GM21529 (cell line): ENCODE measurements around the gene ELF4.

Experiments
- ATAC-seq: cut with Tn5 transposase; IDR thresholded peaks from one replicate; pipeline ENCODE4 v1.9.1; 2021; ENCODE audit not compliant: unreplicated experiment

The ELF4 gene

DNA sequence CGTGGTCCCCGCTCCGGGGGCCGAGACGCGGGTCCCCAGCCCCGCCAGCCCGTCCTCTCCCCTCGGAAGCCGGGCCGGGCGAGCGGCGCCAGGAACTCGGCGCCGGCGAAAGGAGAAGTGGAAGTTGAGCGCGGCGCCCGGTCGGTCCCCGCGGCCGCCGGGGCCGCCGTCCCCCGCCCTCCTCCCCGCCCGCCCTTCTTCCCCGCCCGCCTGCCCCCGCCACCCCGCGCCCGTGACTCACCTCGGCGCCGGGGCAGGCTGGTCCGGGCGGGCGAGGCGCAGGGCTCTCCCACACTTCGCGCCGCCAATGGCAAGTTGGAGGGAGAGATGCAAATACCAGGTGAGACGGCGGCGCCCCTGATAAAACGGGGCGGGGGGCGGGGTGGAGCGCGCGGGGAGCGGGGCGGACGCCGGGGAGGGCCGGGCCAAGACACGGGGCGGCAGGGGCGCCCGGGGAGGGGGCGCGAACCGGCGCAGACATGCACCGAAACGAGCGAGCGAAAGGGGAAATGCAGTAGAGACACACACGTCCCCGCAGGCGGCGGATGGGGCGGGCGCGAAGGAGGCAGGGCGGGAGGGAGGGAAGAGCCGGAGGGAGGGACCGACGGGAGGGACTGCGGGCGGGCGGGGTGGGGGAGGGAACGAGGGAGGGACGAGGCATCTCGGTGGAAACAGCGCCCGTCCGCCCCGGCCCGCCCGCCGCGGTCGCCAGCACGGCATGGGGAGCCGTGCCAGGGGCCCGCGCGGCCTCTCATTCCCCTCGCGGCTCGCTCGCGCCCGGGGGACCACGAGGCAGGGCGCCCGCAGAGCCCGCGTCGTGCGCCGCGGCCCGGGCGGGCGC, at the start of gene ELF4:
Gene ELF4 (minus strand): TSS at position 119 of the 841 bp plus-strand sequence. CDS start 29,167 bp downstream, outside the sequence.
- peak; percentile 37 for ATAC-seq

DNA sequence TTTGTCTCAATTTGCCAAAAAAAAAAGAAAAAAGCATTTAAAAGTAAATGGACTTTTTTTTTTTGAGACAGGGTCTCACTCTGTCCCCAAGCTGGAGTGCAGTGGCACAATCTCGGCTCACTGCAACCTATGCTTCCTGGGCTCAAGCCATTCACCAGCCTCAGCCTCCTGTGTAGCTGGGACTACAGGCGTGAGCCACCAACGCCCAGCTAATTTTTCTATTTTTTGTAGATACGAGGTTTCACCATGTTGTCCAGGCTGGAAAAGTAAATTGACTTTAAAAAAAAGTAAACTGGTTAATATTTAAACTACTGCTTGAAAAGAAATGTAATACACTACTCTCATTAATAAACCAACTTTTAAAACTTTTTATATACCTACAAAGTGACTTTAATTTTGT, 49.5 kb upstream of the ELF4 start:
- no peak for ATAC-seq

DNA sequence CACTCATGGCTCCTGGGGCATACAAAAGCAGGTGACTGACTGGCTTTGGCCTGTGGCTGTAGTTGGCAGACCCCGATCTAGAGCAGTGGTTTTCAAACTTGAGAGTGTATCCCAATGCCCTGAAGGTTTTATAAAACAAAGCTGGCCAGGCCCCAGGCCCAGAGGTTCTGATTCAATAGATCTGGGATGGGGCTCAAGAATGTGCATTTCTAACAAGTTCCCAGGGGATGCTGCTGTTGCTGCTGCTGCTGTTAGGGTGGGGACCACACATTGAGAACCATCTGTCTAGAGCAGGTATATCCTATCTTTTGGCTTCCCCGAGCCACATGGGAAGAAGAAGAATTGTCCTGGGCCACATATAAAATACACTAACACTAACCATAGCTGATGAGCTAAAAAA, 48.0 kb upstream of the ELF4 start:
- no peak for ATAC-seq

GRCh38 chrX:130155564-130155963, 45.3 kb upstream of the ELF4 start:
- no peak for ATAC-seq

DNA sequence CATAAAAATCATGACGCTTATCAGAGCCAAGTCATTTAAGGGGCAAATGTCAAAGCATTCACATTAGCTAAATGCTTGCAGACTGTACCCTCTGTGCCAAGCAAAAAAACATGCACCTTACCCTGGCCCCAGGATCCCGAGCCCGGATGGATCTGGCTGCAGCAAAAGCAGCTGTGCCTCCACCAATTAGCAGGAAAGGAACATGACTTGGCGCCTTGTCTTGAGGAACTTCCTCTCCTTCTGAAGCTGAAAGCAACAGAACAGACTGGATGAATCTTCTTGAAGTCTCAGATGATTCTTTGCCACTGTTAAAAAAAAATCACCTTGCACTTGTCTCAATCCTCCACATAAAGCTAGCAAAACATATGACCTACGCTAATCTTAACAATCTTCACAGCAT, 37.3 kb upstream of the ELF4 start:
- ATAC-seq: no peak

DNA sequence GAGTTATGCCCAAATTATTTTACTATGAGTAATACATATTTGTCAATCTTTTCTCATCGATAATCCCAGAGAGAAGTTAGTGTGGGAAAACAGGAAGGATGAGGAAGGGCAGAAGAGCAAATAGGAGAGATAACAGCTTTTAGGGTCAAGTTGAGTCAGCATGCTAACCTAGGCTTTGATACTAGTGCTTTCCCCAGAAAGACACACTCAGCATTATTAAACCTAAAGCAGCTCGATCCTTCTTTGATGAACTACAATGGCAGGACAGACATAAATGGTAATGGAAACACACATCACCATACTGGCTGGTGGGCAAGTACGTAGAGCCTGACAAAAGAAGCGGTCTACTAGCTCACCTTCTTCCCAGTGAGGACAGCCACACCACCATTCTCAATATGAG, 34.8 kb upstream of the ELF4 start:
- ATAC-seq: no peak

GRCh38 chrX:130144509-130144908, 34.2 kb upstream of the ELF4 start:
- no peak for ATAC-seq

DNA sequence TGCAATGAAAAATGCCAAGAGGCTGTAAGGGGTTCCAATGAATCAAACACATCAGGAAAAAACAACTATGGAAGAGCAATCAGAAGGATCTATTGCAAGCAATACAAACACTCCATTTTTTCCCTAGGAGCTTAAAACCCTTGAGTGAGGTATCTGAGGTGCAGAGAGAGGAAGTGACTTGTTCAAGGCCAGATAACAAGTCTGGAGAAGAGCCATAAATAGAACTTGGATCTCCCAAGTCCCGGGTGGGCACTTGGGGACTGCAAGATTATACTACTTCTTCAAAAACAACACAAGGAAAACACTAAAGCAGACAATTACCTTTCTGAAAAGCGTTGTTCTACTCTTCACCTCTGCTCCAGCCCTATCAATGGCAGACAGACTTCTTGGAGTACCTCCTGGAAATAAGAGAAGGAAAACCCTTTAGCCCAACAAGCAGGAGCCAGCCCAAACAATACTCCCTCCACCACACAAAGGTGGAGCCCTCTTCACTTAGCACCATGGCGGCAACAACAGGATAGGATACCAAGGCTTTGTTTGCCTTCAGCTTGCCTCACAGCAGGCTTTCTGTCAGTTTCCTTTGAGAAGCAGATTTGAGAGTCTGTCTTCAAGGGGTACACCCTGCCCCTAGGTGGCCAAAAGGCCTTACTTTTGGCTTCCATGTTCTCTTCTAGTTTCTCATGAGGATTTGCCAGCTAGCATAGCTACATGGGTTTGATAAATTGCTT, 29.3 kb upstream of the ELF4 start:
- ATAC-seq: no peak

- ATAC-seq: no peak
These were observed 26.7 kb upstream of the ELF4 start for GRCh38 chrX:130136961-130137360.

GRCh38 chrX:130136496-130136895, 26.2 kb upstream of the ELF4 start:
- no peak for ATAC-seq

- ATAC-seq: no peak
These were observed 20.7 kb upstream of the ELF4 start for GRCh38 chrX:130130990-130131389.

GRCh38 chrX:130125091-130125874, 15.0 kb upstream of the ELF4 start:
- no peak for ATAC-seq

GRCh38 chrX:130124577-130124976, 14.3 kb upstream of the ELF4 start:
- no peak for ATAC-seq

DNA sequence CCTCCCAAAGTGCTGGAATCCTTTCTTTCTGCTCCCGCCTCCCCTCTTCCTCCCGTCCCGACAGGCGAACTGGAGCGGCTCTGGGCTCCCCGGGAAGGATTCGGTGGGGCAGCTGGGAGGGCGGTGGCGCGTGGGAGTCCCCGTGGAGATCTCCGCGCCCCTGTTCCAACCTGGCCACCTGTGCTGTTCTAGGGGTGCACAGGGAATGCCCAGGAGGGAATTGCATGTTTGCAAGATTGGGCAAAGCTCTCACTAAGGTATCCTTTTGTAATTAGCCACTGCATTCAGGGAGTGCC, 11.2 kb upstream of the ELF4 start:
- no peak for ATAC-seq

GRCh38 chrX:130120746-130121504, 10.6 kb upstream of the ELF4 start:
- ATAC-seq: peak; percentile 62

- peak; percentile 47 for ATAC-seq
These were observed 10.0 kb upstream of the ELF4 start for GRCh38 chrX:130120321-130120731.

GRCh38 chrX:130119312-130119898, 9.1 kb upstream of the ELF4 start:
- no peak for ATAC-seq

DNA sequence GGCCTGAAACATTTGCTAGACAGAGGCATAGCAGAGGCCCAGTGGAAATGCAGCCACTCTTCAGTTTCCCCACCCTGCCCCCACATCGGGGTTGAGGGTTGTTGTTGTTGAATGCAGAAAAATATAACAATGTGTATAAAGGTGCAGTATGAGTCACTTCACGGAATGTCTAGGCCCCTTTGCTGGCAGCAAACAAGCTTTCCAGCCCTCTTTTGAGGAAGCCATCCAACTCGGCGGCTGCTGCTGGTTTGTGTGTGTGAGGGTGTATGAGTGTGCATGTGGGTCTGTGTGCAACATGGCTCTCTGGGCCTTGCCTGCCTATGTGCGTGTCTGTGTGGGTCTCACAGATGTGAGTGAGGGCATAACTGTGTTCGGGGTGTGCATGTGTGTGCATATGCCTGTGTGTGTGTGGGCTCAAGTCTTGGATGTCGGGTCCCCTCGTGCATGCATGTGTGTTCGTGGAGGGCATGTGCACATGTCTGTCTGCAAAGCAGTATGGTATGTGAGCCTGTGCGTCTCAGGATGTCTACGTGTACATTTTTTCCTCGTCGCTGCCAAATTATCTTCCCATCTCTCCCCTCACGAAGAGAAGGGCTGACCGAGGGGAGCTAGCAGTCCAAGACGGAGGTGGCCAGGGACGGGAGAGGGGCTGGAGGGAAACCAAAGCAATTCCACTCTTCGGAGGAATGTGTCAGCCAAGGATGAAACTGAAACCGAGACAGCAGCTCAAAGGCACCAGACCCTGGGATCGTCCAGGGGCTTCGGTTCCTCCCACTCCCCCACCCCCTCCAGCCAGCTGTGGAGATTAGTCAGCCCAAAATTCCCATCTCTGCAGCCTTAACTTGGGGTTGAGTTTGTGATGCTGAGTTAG, 8.4 kb upstream of the ELF4 start:
- ATAC-seq: no peak

DNA sequence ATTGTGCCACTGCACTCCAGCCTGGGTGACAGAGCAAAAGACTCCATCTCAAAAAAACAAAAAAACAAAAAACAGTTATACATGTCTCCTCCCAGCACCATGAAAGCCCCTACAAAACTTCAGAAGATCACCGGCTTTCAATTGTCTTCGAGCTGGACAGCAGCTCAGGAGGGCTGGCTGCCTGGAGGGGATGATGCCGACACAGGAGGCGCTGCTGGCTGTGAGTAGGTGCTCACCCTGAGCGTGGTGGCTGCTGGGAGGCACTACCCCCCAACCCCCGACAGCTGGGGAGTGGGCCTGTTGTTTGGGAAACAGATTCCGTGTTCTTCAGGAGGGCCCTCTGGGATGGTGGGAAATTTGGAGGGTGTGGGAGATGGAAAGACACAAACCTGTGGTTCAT, 6.9 kb upstream of the ELF4 start:
- ATAC-seq: no peak
